Measurements from ENCODE around the gene FAN1.

The FAN1 gene

GRCh38 chr15:30919877-30920550, 16.3 kb downstream of the FAN1 start:
- DNase-seq (ENCODE audit: low read depth in 2 of 2, low spot score in 1 of 2) = no peak

- no peak for DNase-seq (ENCODE audit: low read depth in 2 of 2, low spot score in 1 of 2)
Measured at GRCh38 chr15:30921106-30921505, 17.4 kb downstream of the FAN1 start.

GRCh38 chr15:30921781-30922479, 18.2 kb downstream of the FAN1 start:
- no peak for DNase-seq (ENCODE audit: low read depth in 2 of 2, low spot score in 1 of 2)

- no peak for DNase-seq (ENCODE audit: low read depth in 2 of 2, low spot score in 1 of 2)
Measured at GRCh38 chr15:30922480-30923311, 19.0 kb downstream of the FAN1 start.

GRCh38 chr15:30923429-30923828, 19.7 kb downstream of the FAN1 start:
- no peak for DNase-seq (ENCODE audit: low read depth in 2 of 2, low spot score in 1 of 2)

GRCh38 chr15:30924353-30924752, 20.6 kb downstream of the FAN1 start:
- no peak for DNase-seq (ENCODE audit: low read depth in 2 of 2, low spot score in 1 of 2)

- DNase-seq (ENCODE audit: low read depth in 2 of 2, low spot score in 1 of 2) = no peak
Measured at GRCh38 chr15:30925686-30926085, 22.0 kb downstream of the FAN1 start.

GRCh38 chr15:30926161-30926560, 22.4 kb downstream of the FAN1 start:
- no peak for DNase-seq (ENCODE audit: low read depth in 2 of 2, low spot score in 1 of 2)

- DNase-seq (ENCODE audit: low read depth in 2 of 2, low spot score in 1 of 2) = no peak
Measured at GRCh38 chr15:30927148-30927761, 23.5 kb downstream of the FAN1 start.

GRCh38 chr15:30928076-30928475, 24.4 kb downstream of the FAN1 start:
- DNase-seq (ENCODE audit: low read depth in 2 of 2, low spot score in 1 of 2) = no peak

- no peak for DNase-seq (ENCODE audit: low read depth in 2 of 2, low spot score in 1 of 2)
Measured at GRCh38 chr15:30929064-30929669, 25.5 kb downstream of the FAN1 start.

GRCh38 chr15:30929982-30930381, 26.3 kb downstream of the FAN1 start:
- no peak for DNase-seq (ENCODE audit: low read depth in 2 of 2, low spot score in 1 of 2)

- no peak for DNase-seq (ENCODE audit: low read depth in 2 of 2, low spot score in 1 of 2)
Measured at GRCh38 chr15:30930422-30930821, 26.7 kb downstream of the FAN1 start.

- DNase-seq (ENCODE audit: low read depth in 2 of 2, low spot score in 1 of 2) = no peak
Measured at GRCh38 chr15:30933293-30933692, 29.6 kb downstream of the FAN1 start.

GRCh38 chr15:30939161-30939560, 35.4 kb downstream of the FAN1 start:
- no peak for DNase-seq (ENCODE audit: low read depth in 2 of 2, low spot score in 1 of 2)

- DNase-seq (ENCODE audit: low read depth in 2 of 2, low spot score in 1 of 2) = no peak
Measured at GRCh38 chr15:30940359-30940758, 36.6 kb downstream of the FAN1 start.

- no peak for DNase-seq (ENCODE audit: low read depth in 2 of 2, low spot score in 1 of 2)
Measured at GRCh38 chr15:30941520-30941919, 37.8 kb downstream of the FAN1 start.

GRCh38 chr15:30943654-30944335, 40.1 kb downstream of the FAN1 start:
- no peak for DNase-seq (ENCODE audit: low read depth in 2 of 2, low spot score in 1 of 2)

- no peak for DNase-seq (ENCODE audit: low read depth in 2 of 2, low spot score in 1 of 2)
Measured at GRCh38 chr15:30953183-30953582, 49.5 kb downstream of the FAN1 start.

GRCh38 chr15:30953731-30954378, 50.1 kb downstream of the FAN1 start:
- no peak for DNase-seq (ENCODE audit: low read depth in 2 of 2, low spot score in 1 of 2)

Measured in stimulated activated CD8-positive, alpha-beta memory T cell treated with anti-CD3 and anti-CD28 coated beads, Interleukin-4, amount 100 ng/mL, for 1 hour (primary cell).